Eye (tissue), 1 donor: Measurements from ENCODE around the gene RACK1.
A peak's percentile ranks its signal among the peaks of the same experiment; 100 is the strongest.
"Not testable (repeated sequence)": the region's sequence is repeated elsewhere in the genome, so short reads cannot be mapped to it uniquely, and the experiment has no call there.

Experiments used
- DNase-seq: peaks from one replicate; pipeline ENCODE4 v3.0.0-alpha.2; 2015

The RACK1 gene

DNA sequence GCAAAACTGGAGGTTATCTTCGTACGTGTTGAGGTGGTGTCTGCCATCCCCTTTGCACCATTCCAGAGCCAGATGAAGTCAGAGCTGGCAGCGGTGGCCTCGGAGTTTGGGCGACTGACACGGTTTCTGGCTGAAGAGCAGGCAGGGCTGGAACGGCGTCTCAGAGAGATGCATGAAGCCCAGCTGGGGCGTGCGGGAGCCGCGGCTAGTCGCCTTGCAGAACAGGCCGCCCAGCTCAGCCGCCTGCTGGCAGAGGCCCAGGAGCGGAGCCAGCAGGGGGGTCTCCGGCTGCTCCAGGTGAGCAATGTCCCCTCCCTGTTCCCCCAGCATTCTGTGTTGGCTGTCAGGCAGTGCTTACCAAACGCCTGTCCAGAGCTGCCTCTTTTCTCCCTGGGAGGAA is 11.1 kb downstream of the RACK1 start:
- DNase-seq: no peak

GRCh38 chr5:181231432-181231831 is 12.3 kb downstream of the RACK1 start:
- DNase-seq: no peak

GRCh38 chr5:181230551-181230950 is 13.2 kb downstream of the RACK1 start:
- DNase-seq: no peak

DNA sequence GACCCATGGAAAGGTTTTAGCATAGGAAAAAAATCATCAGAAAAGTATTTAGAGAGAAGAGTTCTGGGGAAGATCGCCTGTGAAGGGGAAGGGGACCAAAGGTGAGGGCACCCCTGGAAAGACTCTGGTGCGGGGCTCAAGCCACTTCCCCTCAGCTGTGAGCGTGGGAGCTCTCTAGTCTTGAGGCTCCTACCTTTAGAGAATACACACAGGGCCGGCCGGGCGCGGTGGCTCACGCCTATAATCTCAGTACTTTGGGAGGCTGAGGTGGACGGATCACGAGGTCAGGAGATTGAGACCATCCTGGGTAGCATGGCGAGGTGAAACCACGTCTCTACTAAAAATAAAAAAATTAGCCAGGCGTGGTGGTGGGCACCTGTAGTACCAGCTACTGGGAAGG is 13.7 kb downstream of the RACK1 start:
- DNase-seq: no peak

GRCh38 chr5:181224390-181225229 is 19.1 kb downstream of the RACK1 start:
- no peak for DNase-seq

- DNase-seq: peak; percentile 92
These were observed 19.8 kb downstream of the RACK1 start for GRCh38 chr5:181223729-181224389.

DNA sequence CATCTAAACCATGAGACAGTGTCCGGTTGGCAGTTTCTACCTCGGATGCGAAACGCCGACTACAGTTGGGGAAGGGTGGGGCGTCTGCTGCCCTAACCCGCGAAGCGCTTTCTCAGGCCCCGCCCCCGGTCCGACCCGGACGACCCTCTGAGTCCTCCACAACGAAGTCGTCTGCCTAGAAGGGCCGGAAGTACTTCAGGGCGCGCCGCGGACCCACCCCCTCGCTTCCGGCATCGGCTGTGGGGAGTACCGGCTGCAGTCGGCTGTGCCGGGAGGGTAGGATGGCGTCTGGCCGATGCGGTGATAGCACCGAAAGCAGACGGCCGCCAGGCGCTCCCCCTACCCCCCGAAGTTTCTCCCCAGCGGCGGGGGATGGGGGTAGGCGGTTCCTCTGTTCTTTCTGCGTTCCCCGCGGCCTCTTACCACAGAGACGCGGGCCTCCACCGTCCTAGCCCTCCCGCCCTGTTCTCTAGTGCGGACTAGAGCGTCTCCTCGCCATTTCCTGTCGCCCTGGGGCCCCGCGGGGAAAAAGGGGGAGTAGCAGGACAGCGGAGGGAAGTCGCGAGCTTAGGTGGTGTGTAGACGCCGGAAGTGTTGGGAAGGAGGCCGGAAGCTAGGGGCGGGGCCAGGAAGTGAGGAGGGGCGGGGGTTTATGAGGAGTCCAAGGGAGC is 20.5 kb downstream of the RACK1 start, which contains the start of gene TRIM41:
Gene TRIM41, plus strand, starts transcription at position 224 of the 671 bp plus-strand sequence. CDS start 719 bp downstream, outside the sequence.
- peak; percentile 99 for DNase-seq

- no peak for DNase-seq
These were observed 21.1 kb downstream of the RACK1 start for GRCh38 chr5:181222630-181223057.

DNA sequence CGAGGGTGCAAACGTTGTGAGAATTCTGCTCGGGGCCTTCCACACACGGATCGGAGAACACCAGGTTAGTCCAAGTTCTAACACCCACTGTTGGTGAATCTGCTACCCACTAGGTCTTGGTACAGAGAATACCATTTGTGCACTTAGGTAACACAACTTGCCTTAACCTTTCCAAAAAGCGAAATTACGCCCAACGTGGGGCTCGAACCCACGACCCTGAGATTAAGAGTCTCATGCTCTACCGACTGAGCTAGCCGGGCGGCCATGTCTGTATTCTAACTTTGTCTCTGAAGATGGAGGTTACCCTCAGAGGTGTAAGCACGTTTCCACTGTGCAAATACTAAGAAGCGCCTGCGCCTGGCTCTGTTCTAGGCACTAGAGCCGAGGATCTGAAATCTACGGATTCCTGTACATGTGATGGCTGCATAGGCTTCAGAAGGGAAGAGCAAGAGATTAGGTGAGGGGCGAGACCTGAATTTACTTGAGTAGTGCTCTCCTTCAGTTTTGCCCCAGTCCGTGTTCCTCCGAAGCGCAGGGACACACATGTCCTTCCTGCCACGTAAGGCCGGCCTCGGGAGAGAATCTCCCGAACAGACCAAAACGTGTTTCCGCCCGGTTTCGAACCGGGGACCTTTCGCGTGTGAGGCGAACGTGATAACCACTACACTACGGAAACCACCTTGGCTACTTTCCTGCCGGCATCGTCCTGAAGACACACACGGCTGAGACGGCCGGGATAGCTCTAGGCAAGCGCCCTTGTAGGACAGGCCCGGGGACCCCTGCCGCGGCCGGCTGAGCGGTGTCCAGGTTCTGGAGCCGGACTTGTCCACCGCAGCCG is 21.7 kb downstream of the RACK1 start:
- peak; percentile 98 for DNase-seq

GRCh38 chr5:181221105-181221791 is 22.5 kb downstream of the RACK1 start:
- DNase-seq: no peak

DNA sequence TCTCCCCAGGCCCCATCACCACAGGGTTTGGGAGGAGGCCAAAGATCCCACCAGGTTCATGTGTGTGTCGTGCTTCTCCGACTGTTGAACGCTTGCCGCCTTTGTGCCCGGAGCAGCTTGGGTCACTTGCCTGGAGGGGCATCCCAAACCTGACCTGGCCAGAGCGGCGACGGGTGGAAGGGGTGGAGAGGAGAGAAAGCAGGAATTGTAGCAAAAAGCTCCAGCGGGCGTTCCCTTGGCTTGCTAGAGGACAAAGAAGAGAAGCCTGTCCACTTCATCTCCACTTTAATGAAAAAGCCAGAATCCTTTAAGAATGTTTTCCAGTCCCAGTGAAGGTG is 23.6 kb downstream of the RACK1 start:
- DNase-seq: no peak

DNA sequence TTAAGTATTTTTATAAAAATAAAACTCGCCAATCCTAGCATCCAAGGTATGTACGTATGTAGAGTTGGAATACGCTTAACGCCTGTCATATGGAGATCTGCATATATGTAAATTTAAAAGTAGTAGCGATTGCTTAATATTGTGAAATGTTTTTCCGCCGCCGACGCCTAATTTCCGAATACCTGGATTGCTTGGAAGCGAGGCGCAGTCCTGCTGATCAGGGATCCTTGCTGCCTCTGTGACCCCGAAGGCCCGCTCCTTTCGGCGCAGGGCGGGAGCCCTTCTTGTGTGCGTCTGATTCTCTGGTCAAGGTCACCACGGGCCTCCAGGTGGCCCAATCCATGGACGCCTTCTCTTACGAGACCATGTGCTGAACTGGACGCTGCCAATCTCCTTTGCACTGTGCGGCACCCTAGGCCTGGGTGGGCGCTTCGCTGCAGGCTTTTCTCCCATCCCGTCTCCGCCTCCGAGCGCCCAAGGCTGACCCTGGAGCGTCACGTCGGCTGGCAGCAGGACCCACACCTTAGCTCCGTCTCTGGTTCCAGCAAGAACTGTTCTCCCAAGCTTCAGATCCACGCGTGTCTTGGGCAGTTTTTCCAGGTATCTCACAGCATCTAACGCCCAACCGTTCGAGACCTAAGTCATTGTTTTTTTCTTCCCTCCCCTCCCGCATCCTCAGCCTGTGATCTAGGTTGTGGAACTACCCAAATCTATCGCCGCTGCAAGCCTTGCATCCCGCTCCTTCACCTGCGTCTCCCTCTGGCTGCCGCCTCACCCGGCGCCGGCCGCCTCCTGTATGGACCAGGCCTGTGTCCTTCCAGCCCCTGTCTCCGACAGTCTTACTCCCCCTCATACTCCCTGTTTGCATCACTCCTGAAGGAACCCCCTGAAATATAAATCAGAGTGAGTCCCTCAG is 24.2 kb downstream of the RACK1 start:
- DNase-seq: no peak

- DNase-seq: no peak
These were observed 24.9 kb downstream of the RACK1 start for GRCh38 chr5:181218795-181219124.

GRCh38 chr5:181217803-181218062 is 26.0 kb downstream of the RACK1 start:
- no peak for DNase-seq

GRCh38 chr5:181217111-181217802 is 26.4 kb downstream of the RACK1 start:
- DNase-seq: peak; percentile 73

GRCh38 chr5:181215997-181216989 is 27.4 kb downstream of the RACK1 start:
- DNase-seq: no peak

DNA sequence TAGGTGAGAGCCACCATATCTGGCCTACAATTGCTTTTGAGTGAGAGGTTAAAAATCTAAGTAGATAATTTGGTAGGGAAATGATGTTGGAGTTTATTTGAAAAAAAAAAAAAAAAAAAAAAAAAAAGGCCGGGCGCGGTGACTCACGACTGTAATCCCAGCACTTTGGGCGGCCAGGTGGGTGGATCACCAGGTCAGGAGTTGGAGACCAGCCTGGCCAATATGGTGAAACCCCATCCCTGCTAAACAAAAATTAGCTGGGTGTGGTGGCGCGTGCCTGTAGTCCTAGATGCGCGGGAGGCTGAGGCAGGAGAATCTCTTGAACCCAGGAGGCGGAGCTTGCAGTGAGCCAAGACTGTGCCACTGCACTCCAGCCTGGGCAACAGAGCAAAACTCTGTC is 29.5 kb downstream of the RACK1 start:
- DNase-seq: not testable (repeated sequence)

- no peak for DNase-seq
These were observed 30.8 kb downstream of the RACK1 start for GRCh38 chr5:181212934-181213333.

DNA sequence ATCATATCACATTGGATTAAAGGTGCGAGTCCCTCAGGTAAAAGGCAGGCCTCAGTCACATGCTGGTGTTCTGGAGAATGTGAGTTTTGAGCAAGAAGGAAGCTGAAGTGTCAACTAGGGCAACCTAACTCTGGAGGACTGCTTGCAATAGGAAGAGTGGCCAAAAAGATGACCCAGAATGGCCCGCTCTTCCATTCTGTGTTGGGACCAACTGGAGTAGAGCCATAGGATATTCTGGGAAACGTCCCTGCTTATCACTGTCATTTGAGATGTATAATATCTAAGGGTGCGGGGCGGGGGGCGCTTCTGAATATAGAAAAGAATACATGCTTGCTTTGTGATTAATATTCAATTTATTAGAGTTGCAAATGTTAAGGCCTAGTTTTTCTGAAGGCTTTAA is 31.6 kb downstream of the RACK1 start:
- no peak for DNase-seq

GRCh38 chr5:181211208-181211607 is 32.5 kb downstream of the RACK1 start:
- no peak for DNase-seq
